Upper lobe of right lung (tissue), 1 donor: ENCODE measurements around the gene DMTF1. TPM values are rescaled to one million over a fixed set of nuclear protein-coding genes. Genes with fewer than 3 reads are reported as not detected.
"Not testable (repeated sequence)": the region's sequence is repeated elsewhere in the genome, so short reads cannot be mapped to it uniquely, and the experiment has no call there.

ENCODE experiments used
- ATAC-seq: fragments of 200-7000 bp; cut with Tn5 transposase; one replicate; pipeline ENCODE4 v1.9.1; 2020; ENCODE audit warnings: mild to moderate bottlenecking, moderate library complexity
- DNase-seq: peaks from one replicate; pipeline ENCODE4 v3.0.0-alpha.2; 2020
- H3K27ac ChIP-seq: fragments of 200-600 bp; one replicate; pipeline ENCODE4 v1.8.0; 2022
- H3K27me3 ChIP-seq: fragments of 200-600 bp; one replicate; pipeline ENCODE4 v1.8.0; 2022; ENCODE audit warnings: mild to moderate bottlenecking
- H3K36me3 ChIP-seq: fragments of 200-600 bp; one replicate; pipeline ENCODE4 v1.8.0; 2022
- H3K4me1 ChIP-seq: fragments of 200-600 bp; one replicate; pipeline ENCODE4 v1.8.0; 2022
- H3K4me3 ChIP-seq: fragments of 200-600 bp; one replicate; pipeline ENCODE4 v1.8.0; 2022; ENCODE audit warnings: mild to moderate bottlenecking
- H3K9me3 ChIP-seq: fragments of 200-600 bp; one replicate; pipeline ENCODE4 v1.8.0; 2022
- intact Hi-C: fragments of 100-400 bp; cut with DNase I; formaldehyde crosslinking; loops from one replicate; pipeline ENCODE4 v1.11.0; 2022
- total RNA-seq: library from RNA; stranded (reverse); fragmentation: NEBNext Ultra II Directional; extraction: Animal tissue kit (Norgen Biotek cat#: 25700); gene quantifications from one replicate; pipeline ENCODE4 v1.2.1, GENCODE V29; 2021
- TF ChIP-seq, protein P1 (sequence below): fragments of 200-600 bp; IDR thresholded peaks from one replicate; pipeline ENCODE4 v1.8.0; 2022; ENCODE audit warnings: antibody characterized with exemption
- donor health status: DM: no; HTN: yes; CAD: no; lungs with severe emphysema.

Gene DMTF1
- total RNA-seq, 1 donor from 2014 or later: 82.8 TPM

DNA sequence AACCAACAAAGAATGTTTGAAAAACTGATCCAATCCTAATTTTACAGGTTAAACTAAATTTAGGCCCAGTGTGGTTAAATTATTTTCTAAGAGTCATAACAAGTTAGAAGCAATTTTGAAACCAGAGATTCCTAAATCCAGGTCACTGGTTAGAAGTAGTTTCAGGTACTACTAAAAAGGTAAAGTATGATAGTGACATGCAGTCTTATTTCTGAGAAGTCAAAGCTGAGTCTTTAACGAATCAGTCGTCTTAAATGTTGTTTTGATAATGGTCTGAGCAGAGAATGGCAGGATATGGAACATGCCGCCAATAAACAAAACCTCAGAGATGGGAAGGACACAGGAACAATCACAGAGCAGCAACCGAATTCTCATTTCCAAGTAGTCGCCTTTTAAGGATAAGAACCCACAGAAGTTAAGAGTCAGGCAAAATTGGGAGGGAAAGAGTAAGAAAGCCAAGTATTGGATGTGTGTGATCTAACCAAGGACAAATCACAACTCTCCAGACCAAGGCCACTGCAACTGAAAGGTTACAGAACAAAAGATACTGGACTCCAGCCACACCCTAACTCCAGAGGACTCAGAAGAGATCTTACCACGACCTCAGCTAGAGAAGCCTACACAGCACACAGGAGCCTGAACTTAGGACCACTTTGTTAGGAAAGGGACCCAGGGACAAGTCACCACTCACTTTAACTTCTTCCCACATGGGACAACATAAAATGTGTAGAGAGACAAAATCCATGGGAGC is 47.6 kb downstream of the DMTF1 start:
- Histone ChIP-seq H3K27me3 (no peaks in the 10 kb centered on the region), H3K36me3 (peaks cover 41% of the 10 kb centered on the region), H3K9me3 (peaks cover 4% of the 10 kb centered on the region), H3K27ac (peak overlapping the region; percentile 38), H3K4me1 (peaks cover 37% of the 10 kb centered on the region), H3K4me3 (no peak overlapping the region)
- no peak for DNase-seq
- TF ChIP-seq, protein P1, sequence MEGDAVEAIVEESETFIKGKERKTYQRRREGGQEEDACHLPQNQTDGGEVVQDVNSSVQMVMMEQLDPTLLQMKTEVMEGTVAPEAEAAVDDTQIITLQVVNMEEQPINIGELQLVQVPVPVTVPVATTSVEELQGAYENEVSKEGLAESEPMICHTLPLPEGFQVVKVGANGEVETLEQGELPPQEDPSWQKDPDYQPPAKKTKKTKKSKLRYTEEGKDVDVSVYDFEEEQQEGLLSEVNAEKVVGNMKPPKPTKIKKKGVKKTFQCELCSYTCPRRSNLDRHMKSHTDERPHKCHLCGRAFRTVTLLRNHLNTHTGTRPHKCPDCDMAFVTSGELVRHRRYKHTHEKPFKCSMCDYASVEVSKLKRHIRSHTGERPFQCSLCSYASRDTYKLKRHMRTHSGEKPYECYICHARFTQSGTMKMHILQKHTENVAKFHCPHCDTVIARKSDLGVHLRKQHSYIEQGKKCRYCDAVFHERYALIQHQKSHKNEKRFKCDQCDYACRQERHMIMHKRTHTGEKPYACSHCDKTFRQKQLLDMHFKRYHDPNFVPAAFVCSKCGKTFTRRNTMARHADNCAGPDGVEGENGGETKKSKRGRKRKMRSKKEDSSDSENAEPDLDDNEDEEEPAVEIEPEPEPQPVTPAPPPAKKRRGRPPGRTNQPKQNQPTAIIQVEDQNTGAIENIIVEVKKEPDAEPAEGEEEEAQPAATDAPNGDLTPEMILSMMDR: no peak
- peak; percentile 34 for ATAC-seq
- intact Hi-C loops: no loop called here

DNA sequence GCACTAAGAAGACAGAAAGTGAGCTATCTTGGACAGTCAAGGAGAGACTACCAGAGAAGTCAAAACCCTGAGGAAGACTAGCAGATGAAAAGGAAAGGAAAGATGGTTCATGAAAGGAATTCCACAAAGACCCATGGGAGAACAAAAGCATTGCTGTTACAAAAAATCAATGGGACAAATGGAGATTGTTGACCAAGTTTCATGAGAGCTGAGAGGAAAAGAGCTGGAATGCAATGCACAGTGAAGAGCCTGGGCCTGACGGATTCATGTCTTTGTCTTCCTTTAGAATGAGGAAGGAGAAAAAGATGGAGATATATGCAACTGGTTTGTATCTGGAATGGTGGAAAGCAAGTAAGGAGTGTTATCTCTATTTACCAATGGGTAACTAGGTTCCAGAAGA is 50.0 kb downstream of the DMTF1 start:
- Histone ChIP-seq H3K27ac (no peak overlapping the region), H3K4me1 (peaks cover 37% of the 10 kb centered on the region), H3K9me3 (peaks cover 15% of the 10 kb centered on the region), H3K27me3 (no peaks in the 10 kb centered on the region), H3K36me3 (peaks cover 17% of the 10 kb centered on the region), H3K4me3 (no peak overlapping the region)
- DNase-seq (no peak), ATAC-seq (no peak)
- intact Hi-C loops: no loop called here
- TF ChIP-seq, protein P1: no peak

- H3K4me3 ChIP-seq: no peak overlapping the region
- peaks cover 13% of the 10 kb centered on the region for H3K36me3 ChIP-seq
- TF ChIP-seq, protein P1: no peak
- intact Hi-C loops: no loop called here
- H3K27ac ChIP-seq: no peak overlapping the region
- no peak for ATAC-seq
- no peaks in the 10 kb centered on the region for H3K27me3 ChIP-seq
- peaks cover 37% of the 10 kb centered on the region for H3K4me1 ChIP-seq
- no peak for DNase-seq
- peaks cover 15% of the 10 kb centered on the region for H3K9me3 ChIP-seq
Measured at GRCh38 chr7:87202705-87203104, 50.5 kb downstream of the DMTF1 start.

DNA sequence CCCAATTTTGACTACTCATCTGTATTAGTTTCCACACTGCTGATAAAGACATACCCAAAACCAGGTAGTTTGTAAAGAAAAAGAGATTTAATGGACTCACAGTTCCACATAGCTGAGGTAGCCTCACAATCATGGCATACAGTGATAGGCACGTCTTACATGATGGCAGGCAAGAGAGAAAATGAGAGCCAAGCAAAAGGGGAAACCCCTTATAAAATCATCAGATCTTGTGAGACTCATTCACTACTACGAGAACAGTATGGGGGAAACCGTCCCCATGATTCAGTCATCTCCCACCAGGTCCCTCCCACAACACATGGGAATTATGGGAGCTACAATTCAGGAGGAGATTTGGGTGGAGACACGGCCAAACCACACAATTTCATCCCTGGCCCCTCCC is 51.7 kb downstream of the DMTF1 start:
- DNase-seq, H3K27ac ChIP-seq, ATAC-seq, intact Hi-C loops, H3K27me3 ChIP-seq, H3K4me3 ChIP-seq, H3K36me3 ChIP-seq: not testable (repeated sequence)
- H3K9me3 ChIP-seq: peaks cover 15% of the 10 kb centered on the region
- peaks cover 37% of the 10 kb centered on the region for H3K4me1 ChIP-seq

DNA sequence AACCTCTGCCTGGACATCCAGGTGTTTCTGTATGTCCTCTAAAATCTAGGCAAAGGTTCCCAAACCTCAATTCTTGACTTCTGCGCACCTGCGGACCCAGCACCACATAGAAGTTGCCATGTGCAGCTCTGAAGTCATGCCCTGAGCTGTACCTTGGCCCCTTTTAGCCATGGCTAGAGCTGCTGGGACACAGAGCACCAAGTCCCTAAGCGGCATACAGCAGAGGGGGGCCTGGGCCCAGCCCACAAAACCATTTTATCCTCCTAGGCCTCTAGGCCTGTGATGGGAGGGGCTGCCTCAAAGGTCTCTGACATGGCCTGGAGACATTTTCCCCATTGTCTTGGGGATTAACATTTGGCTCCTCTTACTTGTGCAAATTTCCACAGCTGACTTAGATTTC is 52.7 kb downstream of the DMTF1 start:
- no peak for ATAC-seq
- no peaks in the 10 kb centered on the region for H3K27me3 ChIP-seq
- H3K9me3 ChIP-seq: peaks cover 15% of the 10 kb centered on the region
- no peak overlapping the region for H3K27ac ChIP-seq
- H3K4me1 ChIP-seq: peaks cover 32% of the 10 kb centered on the region
- no peak for DNase-seq
- TF ChIP-seq, protein P1: no peak
- no peak overlapping the region for H3K4me3 ChIP-seq
- intact Hi-C loops: no loop called here
- H3K36me3 ChIP-seq: no peaks in the 10 kb centered on the region

DNA sequence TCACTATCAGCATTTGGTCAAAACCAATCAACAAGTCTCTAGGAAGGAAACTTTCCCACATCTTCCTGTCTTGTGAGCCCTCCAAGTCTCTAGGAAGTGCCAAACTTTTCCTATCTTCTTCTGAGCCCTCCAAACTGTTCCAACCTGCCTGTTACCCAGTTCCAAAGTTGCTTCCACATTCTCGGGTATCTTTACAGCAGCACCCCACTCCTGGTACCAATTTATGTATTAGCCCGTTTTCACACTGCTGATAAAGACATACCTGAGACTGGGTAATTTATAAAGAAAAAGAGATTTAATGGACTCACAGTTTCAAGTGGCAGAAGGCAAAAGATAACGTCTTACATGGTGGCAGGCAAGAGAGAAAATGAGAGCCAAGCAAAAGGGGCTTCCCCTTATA is 53.4 kb downstream of the DMTF1 start:
- H3K27me3 ChIP-seq, H3K4me3 ChIP-seq, ATAC-seq, H3K27ac ChIP-seq, intact Hi-C loops, DNase-seq, H3K36me3 ChIP-seq: not testable (repeated sequence)
- peaks cover 15% of the 10 kb centered on the region for H3K9me3 ChIP-seq
- H3K4me1 ChIP-seq: peaks cover 28% of the 10 kb centered on the region

GRCh38 chr7:87206361-87206760 is 54.1 kb downstream of the DMTF1 start:
- H3K4me1 ChIP-seq: peaks cover 28% of the 10 kb centered on the region
- H3K27me3 ChIP-seq: no peaks in the 10 kb centered on the region
- no peak overlapping the region for H3K27ac ChIP-seq
- TF ChIP-seq, protein P1: no peak
- H3K4me3 ChIP-seq: no peak overlapping the region
- no peaks in the 10 kb centered on the region for H3K36me3 ChIP-seq
- no peak for ATAC-seq
- H3K9me3 ChIP-seq: peaks cover 15% of the 10 kb centered on the region
- DNase-seq: no peak
- intact Hi-C loops: no loop called here
